NCI-H345 (cell line): ENCODE results near the gene EFNA2.

Experiments
- DNase-seq: peaks from one replicate; lab custom pipeline; 2025; lab: John Stamatoyannopoulos, UW

Gene EFNA2

DNA sequence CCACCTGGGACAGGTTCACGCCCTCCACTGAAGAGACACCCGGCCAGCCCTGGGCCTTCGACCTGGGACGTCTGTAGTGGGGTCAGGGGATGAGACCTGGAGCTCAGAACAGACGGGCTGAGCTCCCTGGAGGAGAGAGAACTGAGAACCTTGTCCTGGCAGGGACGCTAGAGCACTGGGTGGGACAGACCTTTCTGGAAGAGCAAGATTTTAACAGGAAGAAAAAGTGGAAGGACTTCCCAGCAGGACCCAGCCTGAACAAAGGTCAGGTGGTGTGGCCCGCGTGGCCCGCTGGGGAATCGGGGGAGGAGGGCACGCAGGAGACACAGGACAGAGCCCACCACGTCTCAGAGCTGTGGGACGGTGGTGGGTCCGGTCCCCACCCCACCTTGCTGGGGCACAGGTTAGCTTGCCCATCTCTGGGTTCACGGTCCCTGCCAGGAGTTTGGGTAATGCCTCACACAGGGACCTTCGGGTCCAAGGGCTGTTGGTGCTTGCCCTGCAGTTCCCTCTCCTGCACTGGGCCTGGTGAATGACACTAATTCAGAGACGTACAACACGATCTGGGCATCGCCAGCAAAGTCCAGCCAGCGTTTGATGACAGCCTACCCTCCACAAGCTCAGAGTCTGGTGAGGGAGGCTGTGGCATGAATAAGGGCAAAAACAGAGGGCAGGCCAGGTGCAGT is 1.2 kb upstream of the EFNA2 start:
- DNase-seq, result no peak

- DNase-seq, result no peak
These were observed 515 bp upstream of the EFNA2 start for GRCh38 chr19:1284979-1285736.

DNA sequence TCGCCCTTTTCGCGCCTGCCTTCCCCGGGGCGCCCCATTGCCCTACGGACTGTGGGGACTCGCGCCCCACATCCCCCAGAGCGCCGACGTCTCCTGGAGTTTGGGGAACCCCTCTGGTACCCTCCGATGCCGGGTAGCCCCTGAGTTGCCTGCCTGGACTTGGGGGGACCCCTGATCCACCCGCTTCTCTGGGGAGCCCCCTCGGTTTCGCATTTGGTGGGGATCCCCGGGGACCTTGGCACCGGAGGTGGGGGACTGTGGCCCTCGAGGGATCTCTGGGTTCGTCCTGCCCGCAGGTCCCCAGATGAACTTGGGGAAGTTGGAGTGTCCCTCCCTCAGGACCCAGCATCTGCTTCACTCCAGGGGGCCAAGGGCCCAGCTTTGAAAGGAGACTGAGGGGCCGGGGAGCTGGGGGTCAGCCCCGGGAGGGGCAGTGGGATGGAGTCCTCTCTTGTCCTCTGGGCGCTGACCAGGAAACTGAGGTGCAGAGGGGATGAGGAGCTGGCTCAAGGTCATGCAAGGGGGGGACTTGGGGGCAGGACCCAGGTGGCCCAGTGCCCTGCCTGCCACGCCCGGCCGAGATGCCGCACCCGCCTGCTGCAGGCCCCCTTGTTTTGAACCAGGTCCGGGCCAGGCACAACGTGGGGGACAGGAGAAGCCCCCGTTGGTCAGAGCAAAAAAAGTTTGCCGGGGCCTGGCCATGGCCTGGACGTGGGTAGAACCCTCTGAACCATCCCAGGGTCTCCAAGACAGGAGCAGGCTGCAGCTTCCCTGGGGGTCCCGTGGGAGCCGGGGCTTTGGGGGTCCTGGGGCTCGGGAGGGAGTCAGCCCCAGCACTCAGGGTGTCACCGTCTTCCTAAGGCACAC is 1.0 kb downstream of the EFNA2 start:
- DNase-seq, result no peak

DNA sequence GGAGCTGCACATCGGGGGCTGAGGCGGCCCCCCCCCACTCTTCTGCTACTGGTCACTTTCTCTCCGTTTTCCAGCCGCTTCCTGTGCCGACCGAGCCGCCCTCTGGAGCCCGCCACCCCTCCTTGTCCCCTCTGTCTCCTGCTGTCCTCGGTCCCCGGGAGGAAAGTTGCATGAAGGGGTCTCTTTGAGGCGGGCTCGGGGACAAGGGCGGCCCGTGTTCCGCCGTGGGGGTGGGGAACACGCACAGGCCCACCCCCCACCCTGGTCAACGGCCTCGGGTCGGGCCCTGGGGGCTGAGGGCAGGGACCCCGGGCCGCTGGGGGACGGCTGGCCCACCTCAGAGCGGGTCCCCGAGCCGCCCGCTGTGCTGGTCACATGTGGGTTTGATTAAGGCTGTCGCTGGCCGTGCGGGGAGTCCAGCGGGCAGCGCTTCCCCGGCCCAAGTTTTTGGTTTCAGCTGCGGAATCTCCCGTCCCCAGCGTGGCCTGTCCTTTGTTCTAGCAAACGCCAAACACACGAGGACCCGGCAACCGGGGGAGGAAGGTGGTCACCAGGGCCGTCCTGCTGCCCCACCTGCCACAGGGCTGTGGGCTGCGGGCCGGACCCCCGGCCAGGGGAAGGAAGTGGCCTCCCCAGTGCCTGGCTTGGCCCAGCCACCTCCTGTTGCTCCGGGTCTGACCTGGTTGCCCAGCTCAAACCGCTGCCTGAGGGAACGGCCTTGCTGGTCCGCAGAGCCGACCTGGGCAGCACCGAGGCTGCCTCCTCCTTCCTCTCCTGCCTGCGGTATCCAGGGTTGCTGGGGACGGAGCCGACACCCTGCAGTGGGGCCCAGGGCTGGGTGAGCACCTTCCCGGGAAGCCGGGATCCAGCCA is 1.9 kb downstream of the EFNA2 start:
- no peak for DNase-seq

- no peak for DNase-seq
These were observed 2.5 kb downstream of the EFNA2 start for GRCh38 chr19:1288226-1288612.

- no peak for DNase-seq
These were observed 3.4 kb downstream of the EFNA2 start for GRCh38 chr19:1288833-1289685.

- no peak for DNase-seq
These were observed 4.0 kb downstream of the EFNA2 start for GRCh38 chr19:1289686-1290025.

DNA sequence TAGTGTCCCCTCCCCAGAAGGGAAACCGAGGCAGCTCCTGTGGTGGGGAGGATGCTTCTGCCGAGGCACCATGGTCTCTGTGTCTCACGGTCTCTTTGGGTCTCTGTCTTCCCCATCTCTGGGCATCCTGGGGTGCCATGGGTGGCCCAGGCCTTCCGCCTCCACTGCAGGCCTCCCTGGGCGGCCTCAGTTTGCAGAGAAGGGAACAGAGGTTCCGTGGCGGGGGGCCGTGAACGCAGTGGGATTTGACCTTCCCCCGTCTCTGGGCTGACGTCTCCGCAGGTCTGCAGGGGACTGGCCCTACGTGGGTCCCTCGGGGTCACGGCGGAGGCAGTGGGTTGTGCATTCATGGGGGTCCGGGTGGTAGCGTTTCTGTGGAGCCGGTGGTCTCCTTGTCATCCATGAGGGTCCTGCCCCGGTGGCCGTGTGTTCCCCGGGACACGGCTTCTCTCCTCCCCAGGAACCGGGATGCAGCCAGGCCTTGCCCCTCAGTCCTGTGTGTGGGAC is 4.6 kb downstream of the EFNA2 start:
- DNase-seq, result no peak

DNA sequence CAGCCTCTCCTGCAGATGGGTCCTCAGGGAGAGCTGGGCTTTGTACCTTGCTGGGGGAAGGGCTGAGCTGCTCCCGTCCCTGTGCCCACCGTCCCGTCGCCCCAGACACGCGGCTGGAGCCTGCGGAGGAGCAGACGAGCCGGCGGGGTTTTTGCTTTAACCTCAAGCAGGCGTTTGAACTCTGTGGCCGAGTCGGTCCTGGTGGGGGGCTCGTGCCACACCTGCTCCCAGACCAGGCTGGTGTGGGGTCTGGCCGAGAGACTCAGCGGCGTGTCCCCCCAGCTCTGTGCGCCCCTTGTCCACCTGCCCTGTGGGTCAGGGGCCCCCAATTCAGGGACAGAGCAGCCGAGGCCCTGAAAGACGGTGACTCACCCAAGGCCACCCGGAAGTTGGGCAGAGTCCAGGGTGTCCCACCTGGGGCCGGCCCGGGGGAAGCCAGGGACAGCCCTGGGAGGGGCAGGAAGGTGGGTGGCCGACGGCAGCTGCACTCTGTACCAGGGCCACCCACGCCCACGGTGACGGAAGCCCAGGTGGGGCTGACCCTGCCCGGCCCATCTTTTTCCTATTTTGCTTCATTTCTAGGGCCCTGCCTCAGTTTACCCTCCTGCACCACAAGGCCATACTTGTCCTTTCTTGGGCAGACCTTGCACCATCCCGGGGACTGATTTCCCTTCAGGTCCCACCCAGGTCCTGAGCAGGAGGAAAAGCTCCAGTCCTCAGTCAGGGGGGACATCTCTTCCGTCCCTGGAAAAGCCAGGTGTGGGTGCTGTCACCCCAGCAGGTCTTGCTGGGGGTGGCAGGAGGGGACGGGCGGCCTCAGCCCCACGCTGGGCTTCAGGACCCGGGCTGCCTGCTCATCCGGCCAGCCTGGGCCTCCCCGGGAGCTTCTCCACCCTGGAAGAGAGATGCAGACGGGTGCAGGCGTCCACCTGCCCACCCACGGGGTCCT is 5.3 kb downstream of the EFNA2 start:
- DNase-seq, result no peak

- no peak for DNase-seq
These were observed 6.2 kb downstream of the EFNA2 start for GRCh38 chr19:1291761-1292418.

DNA sequence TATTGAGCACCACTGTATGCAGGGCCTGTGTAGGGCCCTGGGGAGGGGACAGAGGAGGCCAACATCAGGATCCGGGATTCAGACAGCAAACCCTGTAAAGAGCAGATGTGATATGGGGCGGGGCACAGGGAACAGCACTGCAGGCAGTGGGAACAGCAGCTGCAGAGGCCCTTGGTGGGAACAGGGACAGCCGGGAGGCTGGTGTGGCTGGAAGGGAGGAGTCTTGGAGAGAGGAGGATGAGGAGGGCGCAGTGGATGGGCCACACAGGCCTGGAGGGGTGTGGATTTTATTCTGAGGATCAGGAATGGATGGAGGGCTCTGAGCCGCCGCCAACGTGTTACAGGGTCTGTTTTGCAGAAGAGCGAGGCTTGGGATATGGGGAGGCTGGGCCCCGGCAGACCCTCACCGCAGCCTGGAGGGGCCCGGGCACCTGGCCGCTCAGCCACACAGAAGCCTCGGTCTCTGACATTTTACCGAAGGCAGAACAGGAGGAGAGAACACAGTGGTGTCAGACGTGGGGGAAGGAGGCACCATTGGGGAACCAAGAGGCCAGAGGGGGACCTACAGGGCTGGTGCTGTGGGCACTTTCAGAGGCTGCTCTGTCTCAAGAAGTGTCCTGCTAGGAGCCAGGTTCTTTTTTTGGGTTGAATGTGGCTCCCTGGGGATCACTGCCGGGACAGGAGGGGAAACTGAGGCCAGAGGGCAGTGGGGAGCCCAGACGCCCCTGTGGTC is 6.9 kb downstream of the EFNA2 start:
- no peak for DNase-seq

DNA sequence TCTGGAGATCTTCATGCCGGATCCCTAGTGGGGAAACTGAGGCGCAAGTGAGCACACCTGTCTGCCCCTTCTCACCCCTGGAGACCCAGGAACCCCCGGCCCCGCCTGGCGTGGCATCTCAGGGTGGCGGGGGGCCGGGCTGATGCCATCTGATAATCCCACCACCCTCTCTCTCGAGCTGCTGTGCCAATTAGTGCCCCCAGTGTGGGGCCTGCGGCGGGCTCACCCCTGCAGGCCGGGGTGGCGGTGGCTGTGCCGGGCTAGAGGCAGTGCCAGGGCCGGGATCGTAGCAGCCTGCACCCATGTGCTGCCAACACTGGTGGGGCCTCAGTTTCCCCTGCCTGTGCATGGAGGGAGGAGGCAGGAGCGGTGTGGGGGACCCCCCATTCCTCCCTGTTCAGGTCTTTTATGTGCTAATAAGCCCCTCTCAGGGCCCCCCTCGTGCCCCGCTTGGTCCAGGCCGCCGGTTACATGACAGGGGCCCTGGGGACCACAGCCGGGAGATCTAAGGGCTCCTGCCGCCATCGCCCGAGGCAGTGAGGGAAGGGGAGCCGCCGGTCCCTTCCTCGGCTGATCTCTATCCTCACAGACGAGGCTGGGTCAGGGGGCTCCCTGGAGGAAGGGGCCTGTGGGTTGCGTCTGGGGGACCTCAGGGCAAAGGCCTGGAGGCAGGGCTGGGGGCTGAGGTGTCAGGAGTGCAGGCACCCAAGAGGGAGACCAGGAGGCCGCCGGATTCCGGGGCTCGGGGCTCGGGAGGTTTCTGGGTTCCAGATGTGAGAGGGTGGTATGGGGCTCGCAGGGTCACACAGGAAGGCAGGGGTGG is 8.3 kb downstream of the EFNA2 start:
- no peak for DNase-seq

- no peak for DNase-seq
These were observed 9.0 kb downstream of the EFNA2 start for GRCh38 chr19:1294688-1295087.

GRCh38 chr19:1295169-1296012 is 9.7 kb downstream of the EFNA2 start:
- DNase-seq, result no peak

GRCh38 chr19:1296078-1296477 is 10.4 kb downstream of the EFNA2 start:
- DNase-seq, result no peak

GRCh38 chr19:1296575-1297271 is 11.1 kb downstream of the EFNA2 start:
- DNase-seq, result no peak
